Spleen (tissue), 11 donors: ENCODE data around the gene CACNG7. TPM values are rescaled to one million over a fixed set of nuclear protein-coding genes. Genes with fewer than 3 reads are reported as not detected.

Experiments
- DNase-seq: peaks from one replicate; pipeline ENCODE4 v3.0.0-alpha.2; 2020
- H3K27ac ChIP-seq, 8 donors: fragments of 200-600 bp; sonication (generic) in 7 of 8; 1 replicate in 4 of 8; 2 replicates in 4 of 8; pipeline versions ENCODE4 v1.5.0 to v1.8.0; 2016 to 2021; ENCODE audit warnings: inconsistent platforms in 4 of 8, mild to moderate bottlenecking in 4 of 8, moderate library complexity in 1 of 8
- H3K27me3 ChIP-seq, 7 donors: fragments of 200-600 bp; sonication (generic) in 6 of 7; replicated peaks in 1 of 7; 1 replicate in 4 of 7; 2 replicates in 3 of 7; pipeline versions ENCODE4 v1.5.0 to v1.8.0; 2016 to 2021; ENCODE audit warnings: inconsistent platforms in 3 of 7, mild to moderate bottlenecking in 1 of 7
- H3K36me3 ChIP-seq, 6 donors: fragments of 200-600 bp; sonication (generic) in 5 of 6; 1 replicate in 4 of 6; 2 replicates in 2 of 6; pipeline versions ENCODE4 v1.5.0 to v1.8.0; 2016 to 2021; ENCODE audit warnings: inconsistent platforms in 2 of 6
- H3K4me1 ChIP-seq, 6 donors: fragments of 200-600 bp; sonication (generic) in 5 of 6; 1 replicate in 3 of 6; 2 replicates in 3 of 6; pipeline versions ENCODE4 v1.5.0 to v1.8.0; 2016 to 2021; ENCODE audit warnings: inconsistent platforms in 3 of 6
- H3K4me3 ChIP-seq, 8 donors: fragments of 200-600 bp; sonication (generic) in 7 of 8; 1 replicate in 4 of 8; 2 replicates in 4 of 8; pipeline versions ENCODE4 v1.5.0 to v1.8.0; 2016 to 2021; ENCODE audit warnings: inconsistent platforms in 4 of 8, mild to moderate bottlenecking in 4 of 8, moderate library complexity in 2 of 8
- H3K9me3 ChIP-seq, 8 donors: fragments of 200-600 bp; sonication (generic) in 7 of 8; 1 replicate in 4 of 8; 2 replicates in 4 of 8; pipeline versions ENCODE4 v1.5.0 to v1.8.0; 2016 to 2021; ENCODE audit warnings: inconsistent platforms in 4 of 8
- CTCF ChIP-seq, 11 experiments: fragments of 200-600 bp in 7 of 11; fragments of 450-650 bp in 4 of 11; sonication (generic) in 4 of 11; IDR thresholded peaks in 8 of 11; conservative IDR thresholded peaks in 3 of 11; 1 replicate in 7 of 11; 2 replicates in 4 of 11; pipeline versions ENCODE4 v1.4.0 to v1.8.0; 2016 to 2021; ENCODE audit warnings: antibody characterized with exemption in 11 of 11, inconsistent platforms in 4 of 11, mild to moderate bottlenecking in 1 of 11
- POLR2A ChIP-seq, 3 donors: fragments of 450-650 bp; IDR thresholded peaks; one replicate each; pipeline ENCODE4 v1.5.1; 2017; ENCODE audit warnings: antibody characterized with exemption in 3 of 3, mild to moderate bottlenecking in 1 of 3
- POLR2AphosphoS5 ChIP-seq, 3 donors: sonication (generic); formaldehyde crosslinking; IDR thresholded peaks; one replicate each; pipeline ENCODE4 v1.5.1; 2017; ENCODE audit warnings: antibody characterized with exemption in 3 of 3
- WGBS, 5 donors: extraction: QIAGEN DNeasy Blood & Tissue Kit in 3 of 5; methylation state at CpG; one replicate each; pipeline versions ENCODE4 v1.1.5 to v1.1.7; 2013 to 2018; 5-methylcytosine and 5-hydroxymethylcytosine counted together
- intact Hi-C: fragments of 100-400 bp; cut with DNase I; formaldehyde crosslinking; loops from one replicate; pipeline ENCODE4 v1.15.0; 2023; ENCODE audit warnings: low total_unique reads
- polyA plus RNA-seq, 3 donors: library from polyadenylated mRNA; stranded (reverse); fragments of 200-250 nt; gene quantifications; one replicate each; pipeline ENCODE4 v1.2.1, GENCODE V29; 2013
- total RNA-seq, 7 donors: library from RNA; depleted of rRNA in 3 of 7; stranded (reverse); fragments of >200 nt in 3 of 7; fragmentation: NEBNext Ultra II Directional in 4 of 7; extraction: Animal tissue kit (Norgen Biotek cat#: 25700) in 4 of 7; gene quantifications; one replicate each; pipeline versions ENCODE4 v1.1.0 to v1.2.1, GENCODE V29; 2016 to 2021
- donor health status: healthy with polysubstance abuse.
- donor health status: DM: no; HTN: no; CAD: no; lungs with moderate emphysema.
- donor health status: DM: no; HTN: no; CAD: no.
- donor health status: Bipolar disorder and iron deficiency.
- donor health status: healthy.
- donor health status: DM: no; HTN: no; CAD: no.
- donor health status: DM: yes; HTN: yes; CAD: no.

Gene CACNG7
- total and polyA plus RNA-seq, 10 donors: not detected

- Histone ChIP-seq H3K27me3 (peaks cover 0 to 21% (median 9%) of the 10 kb centered on the region in 7 donors), H3K4me3 (peak overlapping the region in 1 of 8 donors; percentile 13), H3K27ac (peak overlapping the region in 7 of 8 donors; percentile 27 to 96 (median 55)), H3K4me1 (peaks cover 13 to 96% (median 71%) of the 10 kb centered on the region in 6 donors), H3K9me3 (no peaks in the 10 kb centered on the region), H3K36me3 (peaks cover 2 to 49% (median 20%) of the 10 kb centered on the region in 6 donors)
- TF ChIP-seq CTCF (IDR thresholded peaks at IDR 0.05 in 8 of 11, conservative IDR thresholded peaks at IDR 0.05 in 3 of 11): no peak
- TF ChIP-seq POLR2AphosphoS5 (IDR thresholded peaks at IDR 0.05): no peak
- TF ChIP-seq POLR2A (IDR thresholded peaks at IDR 0.05): no peak
- DNase-seq: no peak
- WGBS, 5 donors: 46 to 72% (median 58%) methylated on average over 6 of the region's 6 CpGs
- intact Hi-C loops: no loop called here
Observed at GRCh38 chr19:53874606-53874990, 34.5 kb upstream of the CACNG7 start.

GRCh38 chr19:53875602-53876325 is 33.3 kb upstream of the CACNG7 start:
- peak overlapping the region in 5 of 8 donors; percentile 20 to 96 (median 78) for H3K27ac ChIP-seq
- H3K4me1 ChIP-seq: peaks cover 11 to 90% (median 66%) of the 10 kb centered on the region in 6 donors
- H3K36me3 ChIP-seq: peaks cover 2 to 49% (median 20%) of the 10 kb centered on the region in 6 donors
- no peak for DNase-seq
- H3K9me3 ChIP-seq: no peaks in the 10 kb centered on the region
- WGBS, 5 donors: 80 to 85% (median 83%) methylated on average over 17 of the region's 17 CpGs
- intact Hi-C loops: no loop called here
- H3K4me3 ChIP-seq: no peak overlapping the region
- peaks cover 0 to 31% (median 14%) of the 10 kb centered on the region in 7 donors for H3K27me3 ChIP-seq
- no peak for TF ChIP-seq CTCF (IDR thresholded peaks at IDR 0.05 in 8 of 11, conservative IDR thresholded peaks at IDR 0.05 in 3 of 11)
- TF ChIP-seq POLR2A (IDR thresholded peaks at IDR 0.05): no peak
- no peak for TF ChIP-seq POLR2AphosphoS5 (IDR thresholded peaks at IDR 0.05)

GRCh38 chr19:53876651-53877224 is 32.3 kb upstream of the CACNG7 start:
- DNase-seq: no peak
- Histone ChIP-seq H3K36me3 (peaks cover 2 to 46% (median 20%) of the 10 kb centered on the region in 6 donors), H3K4me1 (peaks cover 15 to 88% (median 62%) of the 10 kb centered on the region in 6 donors), H3K4me3 (no peak overlapping the region), H3K9me3 (no peaks in the 10 kb centered on the region), H3K27me3 (peaks cover 0 to 41% (median 21%) of the 10 kb centered on the region in 7 donors), H3K27ac (peak overlapping the region in 1 of 8 donors; percentile 4)
- TF ChIP-seq POLR2AphosphoS5 (IDR thresholded peaks at IDR 0.05) (no peak), POLR2A (IDR thresholded peaks at IDR 0.05) (no peak), CTCF (IDR thresholded peaks at IDR 0.05 in 8 of 11, conservative IDR thresholded peaks at IDR 0.05 in 3 of 11) (no peak)
- WGBS, 5 donors: 70 to 89% (median 81%) methylated on average over 5 to 6 of the region's 6 CpGs
- intact Hi-C loops: no loop called here

- Histone ChIP-seq H3K36me3 (peaks cover 2 to 42% (median 20%) of the 10 kb centered on the region in 6 donors), H3K4me3 (no peak overlapping the region), H3K27ac (peak overlapping the region in 1 of 8 donors; percentile 4), H3K9me3 (no peaks in the 10 kb centered on the region), H3K4me1 (peaks cover 22 to 88% (median 62%) of the 10 kb centered on the region in 6 donors), H3K27me3 (peaks cover 0 to 47% (median 27%) of the 10 kb centered on the region in 7 donors)
- no peak for TF ChIP-seq CTCF (IDR thresholded peaks at IDR 0.05 in 8 of 11, conservative IDR thresholded peaks at IDR 0.05 in 3 of 11)
- TF ChIP-seq POLR2AphosphoS5 (IDR thresholded peaks at IDR 0.05): peak in 1 of 3 donors; percentile 50
- DNase-seq: no peak
- 55 to 78% (median 56%) methylated on average over 10 of the region's 10 CpGs for WGBS, 5 donors
- intact Hi-C loops: no loop called here
Observed at GRCh38 chr19:53877361-53877766, 31.7 kb upstream of the CACNG7 start.
